Subcutaneous adipose tissue (tissue), 4 donors: ENCODE results near the gene COA7. TPM values are rescaled to one million over a fixed set of nuclear protein-coding genes. Genes with fewer than 3 reads are reported as not detected.

Experiments
- CTCF ChIP-seq: fragments of 450-650 bp; IDR thresholded peaks from one replicate; pipeline ENCODE4 v1.5.1; 2016; ENCODE audit warnings: low read depth, mild to moderate bottlenecking, control low read depth, antibody characterized with exemption, moderate library complexity
- total RNA-seq, 4 donors: library from RNA; depleted of rRNA; stranded (reverse); fragments of >200 nt; gene quantifications; one replicate each; pipeline ENCODE4 v1.1.0, GENCODE V29; 2016

The COA7 gene
- total RNA-seq, 4 donors from 2014 or later, result 7.0 to 11.9 (median 7.2) TPM

GRCh38 chr1:52693843-52694242, 4.3 kb downstream of the COA7 start:
- no peak for TF ChIP-seq CTCF

GRCh38 chr1:52692697-52693096, 5.5 kb downstream of the COA7 start:
- no peak for TF ChIP-seq CTCF

GRCh38 chr1:52691821-52692220, 6.3 kb downstream of the COA7 start:
- TF ChIP-seq CTCF, result no peak

- TF ChIP-seq CTCF, result no peak
Measured at GRCh38 chr1:52686830-52687229, 11.3 kb downstream of the COA7 start.

- no peak for TF ChIP-seq CTCF
Measured at GRCh38 chr1:52684545-52684944, 13.6 kb downstream of the COA7 start.

- no peak for TF ChIP-seq CTCF
Measured at GRCh38 chr1:52683367-52683940, 14.7 kb downstream of the COA7 start.

- TF ChIP-seq CTCF, result no peak
Measured at GRCh38 chr1:52681136-52681535, 17.0 kb downstream of the COA7 start.
